Stimulated activated CD8-positive, alpha-beta memory T cell treated with anti-CD3 and anti-CD28 coated beads, Interleukin-2, amount 100 ng/mL, for 1 hour (primary cell): ENCODE results near the gene DOK6.

Experiments used
- DNase-seq, 2 donors: peaks; one replicate each; pipeline ENCODE4 v3.0.0-alpha.2; 2020; ENCODE audit warnings: low read depth in 2 of 2

DOK6 gene

DNA sequence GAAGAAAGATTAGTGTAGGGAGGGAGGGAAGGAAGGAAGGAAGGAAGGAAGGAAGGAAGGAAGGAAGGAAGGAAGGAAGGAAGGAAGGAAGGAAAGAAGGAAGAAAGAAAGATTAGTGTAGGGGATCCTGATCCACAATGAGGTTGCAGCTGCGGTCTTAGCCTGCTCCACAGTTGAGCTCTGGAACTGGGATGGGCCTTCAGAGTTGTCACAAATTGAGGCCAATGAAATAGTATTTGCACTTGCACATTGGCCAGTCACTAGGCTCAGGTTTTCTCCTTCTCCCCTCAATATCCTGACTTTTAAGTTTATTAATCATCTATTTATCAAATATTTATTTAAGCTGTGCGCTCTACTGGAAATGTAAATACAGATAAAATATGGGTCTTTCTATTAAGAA, 34.3 kb downstream of the DOK6 start:
- no peak for DNase-seq

GRCh38 chr18:69444221-69444620, 43.5 kb downstream of the DOK6 start:
- no peak for DNase-seq

DNA sequence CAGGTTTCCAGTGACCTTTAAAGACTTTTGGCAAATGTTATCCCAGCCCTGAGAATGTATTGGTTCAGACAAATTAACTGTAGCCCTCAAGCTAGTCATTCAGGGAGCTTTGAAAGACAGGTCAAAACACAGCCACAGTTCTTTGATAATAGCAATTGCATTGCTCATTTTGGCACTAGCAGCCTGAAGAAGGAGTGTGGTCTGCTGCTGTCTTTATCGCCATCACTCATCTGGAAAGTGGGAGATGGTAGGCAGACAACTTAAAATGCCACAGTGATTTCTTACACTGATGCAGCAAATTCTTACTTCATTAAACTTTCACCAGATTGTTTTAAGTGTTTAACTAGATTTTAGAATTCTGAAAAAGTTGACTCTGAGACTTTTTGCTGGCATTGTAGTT, 47.2 kb downstream of the DOK6 start:
- DNase-seq, result no peak

DNA sequence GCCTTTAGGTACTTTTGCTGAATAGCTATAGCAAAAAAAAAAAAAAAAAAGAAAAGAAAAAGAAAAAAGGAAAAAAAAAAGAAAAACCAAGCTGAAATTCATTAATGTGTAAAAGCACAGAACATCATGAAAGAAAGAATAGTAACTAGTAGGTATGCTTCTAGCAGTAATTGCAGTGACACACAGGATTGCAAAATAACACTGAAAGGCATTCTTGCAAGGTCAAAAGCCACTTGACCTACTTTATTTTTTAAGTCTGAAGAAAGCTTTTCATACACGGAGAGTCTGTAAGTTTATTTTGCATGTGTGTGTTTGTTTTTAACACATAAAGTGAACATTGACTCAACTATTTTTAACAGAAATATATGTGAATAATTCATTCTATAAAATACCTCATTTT, 54.4 kb downstream of the DOK6 start:
- no peak for DNase-seq

DNA sequence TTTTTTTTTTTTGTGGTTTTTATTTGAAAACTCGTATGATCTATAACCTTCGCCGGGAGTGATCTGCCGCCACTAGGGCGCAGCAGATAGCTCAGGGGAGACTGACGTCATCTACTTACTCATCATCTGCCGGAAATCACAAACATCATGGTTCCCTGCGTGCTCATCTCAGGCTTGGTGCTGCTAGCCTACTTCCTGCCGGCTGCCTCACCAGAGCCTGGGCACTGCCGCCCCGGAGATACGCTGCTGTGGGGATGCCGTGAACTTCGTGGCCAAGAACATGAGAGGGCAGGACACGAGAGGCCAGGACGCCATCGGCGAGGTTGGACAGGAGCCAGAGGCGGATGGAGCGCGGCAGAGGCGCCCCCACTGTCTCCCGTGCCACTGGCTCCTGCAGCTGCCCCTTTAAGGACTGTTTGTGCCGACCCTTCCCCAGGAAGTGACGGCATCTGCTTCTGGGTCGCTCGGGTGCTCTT, 68.8 kb downstream of the DOK6 start:
- DNase-seq, result no peak

DNA sequence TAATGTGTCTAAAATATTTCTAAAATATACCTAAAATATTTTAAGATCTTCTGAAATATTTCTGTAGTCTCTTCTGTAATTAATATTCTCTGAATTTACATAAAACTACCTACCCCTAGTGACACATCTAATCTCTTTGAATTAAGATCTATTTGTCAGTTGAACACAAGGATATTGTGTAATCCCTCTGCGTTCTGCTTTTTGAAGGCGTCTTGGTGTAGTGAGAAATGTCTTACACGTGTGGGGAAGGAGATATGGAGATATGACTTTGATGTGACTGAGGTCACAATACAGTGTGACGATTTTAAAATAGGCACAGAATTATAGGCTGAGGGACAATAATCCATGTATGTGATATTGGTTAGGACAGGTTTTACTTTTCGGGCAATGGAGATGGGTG, 79.8 kb downstream of the DOK6 start:
- DNase-seq, result no peak

DNA sequence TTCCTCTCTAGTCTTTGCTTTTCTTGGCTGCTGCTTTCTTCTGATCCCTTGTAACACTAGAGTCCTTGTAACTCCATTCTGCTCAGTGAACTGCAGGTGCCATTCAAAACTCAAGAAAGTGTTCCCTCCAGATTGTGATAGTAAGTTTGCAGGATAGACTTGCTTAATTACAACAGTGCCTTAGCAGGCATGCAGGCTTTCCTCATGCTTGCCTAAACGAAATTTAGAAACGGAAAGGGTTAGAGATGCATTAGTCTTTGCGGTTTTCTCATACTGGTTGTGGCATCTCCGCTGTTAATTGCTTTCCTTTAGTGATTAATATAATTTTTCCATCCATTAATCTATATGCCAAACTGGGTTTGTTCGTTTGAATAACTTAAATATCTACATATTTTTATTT, 82.9 kb downstream of the DOK6 start:
- no peak for DNase-seq

GRCh38 chr18:69484699-69485396, 84.2 kb downstream of the DOK6 start:
- no peak for DNase-seq

DNA sequence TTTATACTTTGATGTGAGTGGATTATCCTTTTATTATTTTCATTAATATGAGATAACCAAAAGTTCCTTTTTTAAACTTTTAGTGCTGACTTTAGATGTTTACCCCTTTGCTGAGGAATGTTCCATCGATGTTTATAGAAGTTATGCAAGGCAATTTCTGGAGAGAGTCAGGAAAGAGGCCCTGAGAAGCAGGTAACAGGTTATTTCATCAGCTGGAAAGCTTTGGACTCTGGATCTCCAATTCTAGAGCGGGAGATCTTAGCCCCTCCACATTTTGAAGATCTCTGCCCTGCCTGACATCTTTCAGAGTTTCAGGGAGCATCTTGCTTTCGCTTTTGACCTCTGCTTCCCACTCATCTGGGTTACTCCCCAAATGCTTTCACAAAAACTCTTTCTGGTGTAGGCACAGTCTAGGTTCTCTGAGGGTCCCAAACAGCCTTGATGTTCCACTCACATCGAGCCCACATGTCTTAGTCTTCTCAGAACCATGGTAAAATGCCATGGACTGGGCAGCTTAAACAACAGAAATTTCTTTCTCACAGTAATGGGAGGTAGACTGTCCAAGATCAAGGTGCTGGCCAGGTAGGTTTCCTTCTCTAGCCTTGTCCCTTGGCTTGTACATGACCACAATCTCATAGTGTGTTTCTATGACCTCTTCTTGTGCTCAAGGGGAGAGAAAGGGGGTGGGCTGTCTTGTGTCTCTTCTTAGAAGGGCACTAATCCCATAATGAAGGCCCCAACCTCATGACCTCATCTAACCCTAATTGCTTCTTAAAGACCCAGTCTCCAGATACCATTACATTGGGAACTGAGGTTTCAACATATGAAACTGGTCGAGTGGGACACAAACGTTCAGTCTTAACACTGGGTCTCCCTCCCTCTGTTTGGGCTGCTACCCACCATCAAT, 87.1 kb downstream of the DOK6 start:
- no peak for DNase-seq

GRCh38 chr18:69490072-69490471, 89.4 kb downstream of the DOK6 start:
- DNase-seq, result no peak

- DNase-seq, result no peak
Observed at GRCh38 chr18:69490813-69491212, 90.1 kb downstream of the DOK6 start.

DNA sequence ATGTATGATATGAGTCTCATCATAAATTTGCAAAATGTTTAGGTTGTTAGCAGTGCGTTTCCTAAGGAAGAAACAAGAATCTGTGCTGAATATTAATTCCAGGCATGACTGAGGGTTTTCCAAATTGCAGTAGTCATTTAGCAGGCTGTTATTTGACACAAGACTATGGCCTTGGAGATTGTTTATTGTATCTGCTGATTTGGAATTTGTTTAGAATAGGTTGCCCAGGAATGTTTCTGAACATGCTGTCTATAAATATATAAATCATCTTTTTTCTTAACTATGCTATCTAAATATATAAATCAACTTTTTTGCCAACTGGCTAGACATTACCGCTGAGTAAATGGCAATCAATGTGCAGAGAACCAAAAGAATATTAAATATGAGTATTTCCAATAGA, 90.9 kb downstream of the DOK6 start:
- no peak for DNase-seq

DNA sequence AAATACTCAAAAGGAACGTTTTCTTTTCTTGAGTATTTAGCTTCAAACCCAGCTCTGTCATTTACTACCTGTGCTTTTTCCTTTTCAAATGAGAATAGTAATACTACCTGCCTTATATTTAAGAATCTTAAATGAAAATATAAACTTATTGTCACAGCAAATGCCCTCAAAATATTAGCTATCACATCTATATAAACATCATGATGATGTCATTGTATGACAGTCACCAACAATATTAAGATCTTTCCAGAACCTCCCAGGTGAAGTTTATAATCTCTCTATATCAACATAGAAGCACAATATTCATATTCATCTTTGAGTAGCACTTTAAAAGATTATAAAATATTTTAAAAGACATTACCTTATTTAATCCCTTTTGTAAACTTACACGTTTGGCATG, 92.2 kb downstream of the DOK6 start:
- no peak for DNase-seq

DNA sequence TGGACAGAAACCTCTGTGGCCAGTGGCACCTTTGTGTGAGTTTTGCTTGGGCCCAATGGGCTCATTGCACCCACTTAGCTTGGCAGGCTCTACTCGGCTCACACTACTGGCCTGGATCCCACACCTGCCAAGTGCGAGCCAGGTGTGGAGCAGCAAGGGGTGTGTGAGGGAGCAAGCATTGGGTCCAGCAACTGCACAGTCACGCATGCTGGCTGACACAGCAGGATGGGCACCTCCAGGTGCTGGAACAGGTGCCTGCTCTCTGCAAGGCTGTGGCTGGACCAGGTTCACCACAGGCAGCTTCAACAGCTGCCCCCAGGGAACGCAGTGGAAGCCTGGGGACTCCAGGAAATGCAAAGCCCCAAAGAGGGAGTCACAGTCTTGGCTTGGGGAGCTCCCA, 94.2 kb downstream of the DOK6 start:
- DNase-seq, result no peak

DNA sequence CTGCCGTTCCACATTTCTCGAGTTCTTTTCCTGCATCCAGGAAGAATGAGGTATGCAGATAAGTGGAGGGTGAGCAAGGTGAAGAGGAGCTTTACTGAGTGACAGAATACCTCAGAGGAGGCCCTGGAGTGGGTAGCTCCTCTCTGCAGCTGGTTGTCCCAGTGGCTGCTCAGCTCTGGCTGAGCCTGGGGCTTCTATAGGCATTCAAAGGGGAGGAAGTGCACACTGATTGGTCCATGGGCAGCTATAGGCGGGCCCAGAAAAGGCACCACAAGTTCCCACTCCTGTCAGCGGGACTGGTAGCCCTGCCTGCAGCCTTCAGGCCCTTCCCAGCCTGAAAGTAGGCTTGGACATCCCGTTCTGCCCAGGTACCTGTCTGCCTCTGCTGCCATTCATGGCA, 94.7 kb downstream of the DOK6 start:
- no peak for DNase-seq

- DNase-seq, result no peak
Observed at GRCh38 chr18:69495841-69496533, 95.3 kb downstream of the DOK6 start.

DNA sequence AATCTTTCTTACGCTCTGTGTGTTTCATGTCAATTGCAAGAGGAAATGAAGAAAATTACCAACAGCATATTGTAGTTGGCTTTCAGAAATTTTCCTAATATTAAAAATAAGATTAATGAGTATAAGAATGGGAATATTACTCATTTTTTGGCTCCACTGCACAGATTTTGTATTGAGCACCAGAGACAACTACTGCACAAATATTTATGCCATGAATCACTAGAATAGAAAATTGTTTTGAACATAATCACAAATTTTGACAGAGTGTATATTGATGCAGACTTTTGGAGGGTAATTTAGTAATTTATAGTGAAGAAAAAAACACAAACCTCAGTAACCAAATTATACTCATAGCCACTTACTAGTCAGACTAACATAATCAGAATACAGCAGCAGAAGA, 118.3 kb downstream of the DOK6 start:
- DNase-seq, result no peak

GRCh38 chr18:69523582-69523981, 122.9 kb downstream of the DOK6 start:
- DNase-seq, result no peak

DNA sequence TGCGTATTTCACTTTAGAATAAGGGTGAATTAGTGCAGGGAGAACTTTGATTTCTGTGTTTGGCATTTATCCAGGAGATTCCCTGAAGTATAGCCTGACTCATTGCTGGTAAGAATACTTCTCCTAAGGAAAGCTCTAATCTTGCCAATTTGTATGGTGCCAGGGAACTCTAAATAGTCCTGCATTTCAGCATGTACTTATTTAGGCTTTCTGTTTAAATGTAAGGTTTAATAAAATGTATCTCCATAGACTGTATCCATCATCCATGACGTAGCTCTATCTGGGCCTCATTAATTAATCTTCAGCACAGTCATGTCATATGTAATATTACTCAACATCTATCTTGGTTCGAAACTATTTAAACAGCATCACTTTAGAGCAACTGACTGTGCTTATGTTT, 127.7 kb downstream of the DOK6 start:
- no peak for DNase-seq

DNA sequence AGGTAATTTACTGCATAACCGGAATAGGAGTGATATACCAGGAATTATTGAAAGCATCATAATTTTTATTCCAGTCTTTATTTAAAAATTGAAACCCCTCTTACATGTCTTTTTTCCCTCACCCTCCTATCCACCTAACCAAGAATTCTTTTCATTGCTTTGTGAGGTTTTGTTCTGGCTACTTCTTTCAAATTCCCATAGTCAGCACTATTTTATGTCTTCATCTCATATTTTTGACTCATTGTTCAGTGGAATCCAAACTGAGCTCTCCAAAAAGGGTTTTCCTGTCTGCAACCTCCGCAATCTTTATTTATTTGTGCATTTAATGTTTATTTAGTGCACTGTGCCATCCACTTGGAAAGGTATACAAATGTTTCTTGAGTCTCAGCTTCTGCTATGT, 128.5 kb downstream of the DOK6 start:
- DNase-seq, result no peak

DNA sequence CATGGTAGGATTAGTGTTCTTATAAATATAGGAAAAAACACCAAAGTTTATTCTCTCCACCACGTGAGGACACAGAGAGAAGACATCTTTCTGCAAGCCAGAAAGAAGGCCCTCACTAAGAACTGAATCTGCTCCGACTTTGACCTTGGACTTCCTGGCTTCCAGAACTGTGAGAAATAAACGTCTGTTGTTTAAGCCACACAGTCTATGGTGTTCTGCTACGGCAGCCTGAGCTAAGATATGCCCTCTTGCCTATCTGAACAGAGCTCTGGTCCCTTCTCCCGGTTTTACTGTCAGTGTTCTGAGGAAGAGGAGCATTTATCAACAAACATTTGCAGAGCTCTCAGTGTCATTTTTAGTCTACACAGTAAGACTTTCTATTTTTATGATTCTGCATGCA, 131.3 kb downstream of the DOK6 start:
- DNase-seq, result no peak

DNA sequence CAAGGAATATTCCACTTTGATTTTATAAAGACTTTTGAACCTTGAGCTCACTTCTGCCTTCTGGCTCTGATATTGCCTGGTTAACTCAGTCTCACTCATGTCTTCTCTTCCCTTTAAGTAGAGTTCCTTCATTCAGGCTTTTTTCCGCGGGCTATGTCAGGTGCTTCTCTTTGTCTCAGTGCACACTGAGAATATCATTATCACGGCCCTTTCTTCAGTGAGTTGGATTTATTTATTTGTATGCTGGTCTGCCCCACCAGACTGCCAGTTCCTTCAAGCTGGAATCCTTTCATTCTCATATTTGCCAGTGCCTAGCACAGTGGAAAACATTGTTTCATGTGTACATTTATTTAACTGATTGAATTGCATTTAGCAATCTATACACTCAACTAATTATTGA, 136.5 kb downstream of the DOK6 start:
- DNase-seq, result no peak

DNA sequence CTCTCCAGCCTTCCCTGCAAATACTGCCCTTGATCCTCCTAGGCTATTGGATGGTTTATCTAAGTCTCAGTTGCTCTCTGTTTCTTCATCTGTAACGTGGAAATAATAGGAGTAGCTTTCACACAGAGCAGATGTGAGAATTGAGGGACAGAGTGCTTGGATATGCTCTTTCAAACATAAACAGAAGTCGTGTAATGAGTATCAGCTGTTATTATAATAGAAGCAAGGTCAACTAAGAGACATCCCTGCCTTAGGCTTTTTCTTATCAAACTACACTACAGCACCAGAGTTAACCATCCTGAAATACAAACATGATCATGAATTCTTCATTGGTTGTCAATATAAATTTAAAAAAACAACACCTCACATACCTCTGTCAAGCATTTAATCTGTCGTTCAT, 138.2 kb downstream of the DOK6 start:
- DNase-seq, result no peak
